Right forelimb (tissue), 1 donor: Measurements from ENCODE around the gene NEUROG1.

Experiments
- DNase-seq: peaks from one replicate; pipeline ENCODE4 v3.0.0-alpha.2; 2018

Gene NEUROG1

GRCh38 chr5:135535820-135536801 is at the start of gene NEUROG1:
TSS of gene NEUROG1 (minus strand) at chr5:135535964. CDS start at chr5:135535690, 274 bp downstream.
- no peak for DNase-seq

- no peak for DNase-seq
Measured at GRCh38 chr5:135584918-135585317, 49.2 kb upstream of the NEUROG1 start.

GRCh38 chr5:135584276-135584675 is 48.5 kb upstream of the NEUROG1 start:
- no peak for DNase-seq

- no peak for DNase-seq
Measured at GRCh38 chr5:135582099-135582781, 46.5 kb upstream of the NEUROG1 start.

- peak; percentile 62 for DNase-seq
Measured at GRCh38 chr5:135578685-135579341, 43.0 kb upstream of the NEUROG1 start, which contains the start of gene CXCL14. TSS of gene CXCL14 (minus strand) at chr5:135578991. CDS start at chr5:135578778, 213 bp downstream.

GRCh38 chr5:135578305-135578684 is 42.5 kb upstream of the NEUROG1 start:
- DNase-seq: no peak

- DNase-seq: no peak
Measured at GRCh38 chr5:135577421-135577820, 41.7 kb upstream of the NEUROG1 start.

GRCh38 chr5:135576075-135576599 is 40.4 kb upstream of the NEUROG1 start:
- no peak for DNase-seq

- no peak for DNase-seq
Measured at GRCh38 chr5:135574493-135574892, 38.7 kb upstream of the NEUROG1 start.

GRCh38 chr5:135571902-135572301 is 36.1 kb upstream of the NEUROG1 start:
- DNase-seq: no peak

GRCh38 chr5:135571066-135571609 is 35.4 kb upstream of the NEUROG1 start:
- DNase-seq: no peak

- no peak for DNase-seq
Measured at GRCh38 chr5:135570453-135570764, 34.6 kb upstream of the NEUROG1 start.

GRCh38 chr5:135569755-135570452 is 34.1 kb upstream of the NEUROG1 start:
- no peak for DNase-seq

GRCh38 chr5:135568923-135569360 is 33.2 kb upstream of the NEUROG1 start:
- DNase-seq: no peak

GRCh38 chr5:135568246-135568645 is 32.5 kb upstream of the NEUROG1 start:
- DNase-seq: no peak

GRCh38 chr5:135567661-135568060 is 31.9 kb upstream of the NEUROG1 start:
- DNase-seq: no peak

GRCh38 chr5:135566422-135567400 is 30.9 kb upstream of the NEUROG1 start:
- no peak for DNase-seq

GRCh38 chr5:135565725-135566421 is 30.1 kb upstream of the NEUROG1 start:
- peak; percentile 75 for DNase-seq

- DNase-seq: no peak
Measured at GRCh38 chr5:135565266-135565665, 29.5 kb upstream of the NEUROG1 start.

GRCh38 chr5:135564331-135564730 is 28.6 kb upstream of the NEUROG1 start:
- no peak for DNase-seq
